Caco-2 (cell line): Measurements from ENCODE around the gene SLC2A13. TPM values are rescaled to one million over a fixed set of nuclear protein-coding genes. Genes with fewer than 3 reads are reported as not detected.

Source experiments
- BruUV-seq: library from RNA; stranded (reverse); fragments of 400-500 nt; replicated peaks from 2 replicates; lab custom pipeline; 2021; lab: Mats Ljungman, UMichigan
- CTCF ChIA-PET: fragments of 300-600 bp; sonication (Branson Sonifier 250); formaldehyde crosslinking; loops from one replicate; lab custom pipeline; 2022; ENCODE audit warnings: antibody characterized with exemption; lab: Charles Lee
- POLR2A ChIA-PET: fragments of 300-600 bp; sonication (Branson Sonifier 250); formaldehyde crosslinking; loops from one replicate; lab custom pipeline; 2022; ENCODE audit warnings: antibody characterized with exemption; lab: Charles Lee
- DNase-seq, 2 experiments: peaks; one replicate each; pipeline versions ENCODE4 v3.0.0 to v3.0.0-alpha.2; 2020 to 2022
- H3K27me3 ChIP-seq: replicated peaks from 2 replicates; pipeline ENCODE4 v1.6.0; 2011; ENCODE audit warnings: low read length; ENCODE audit not compliant: control insufficient read depth, insufficient read depth
- H3K36me3 ChIP-seq: 2 replicates; pipeline ENCODE4 v1.5.1; 2011; ENCODE audit warnings: low read length; ENCODE audit not compliant: control insufficient read depth, insufficient read depth
- H3K4me1 ChIP-seq: fragments of 250-450 bp; sonication (Bioruptor Pico); 2 replicates; pipeline ENCODE4 v1.5.1; 2020; ENCODE audit warnings: mild to moderate bottlenecking
- H3K4me3 ChIP-seq: 2 replicates; pipeline ENCODE4 v1.5.1; 2011; ENCODE audit warnings: low read depth, mild to moderate bottlenecking, control low read depth, low read length
- H3K9me3 ChIP-seq: fragments of 250-450 bp; sonication (Bioruptor Pico); 2 replicates; pipeline ENCODE4 v1.5.1; 2020; ENCODE audit warnings: mild to moderate bottlenecking, moderate library complexity
- H3K27ac Mint-ChIP-seq: one replicate; pipeline ENCODE4 v1.8.0; 2022; ENCODE audit warnings: mixed read lengths; ENCODE audit not compliant: unreplicated experiment
- H3K27me3 Mint-ChIP-seq: one replicate; pipeline ENCODE4 v1.8.0; 2022; ENCODE audit warnings: mixed read lengths; ENCODE audit not compliant: insufficient read depth, unreplicated experiment
- H3K36me3 Mint-ChIP-seq: one replicate; pipeline ENCODE4 v1.8.0; 2022; ENCODE audit warnings: mild to moderate bottlenecking, mixed read lengths; ENCODE audit not compliant: insufficient read depth, unreplicated experiment
- H3K4me1 Mint-ChIP-seq: one replicate; pipeline ENCODE4 v1.8.0; 2022; ENCODE audit warnings: low read depth, mixed read lengths; ENCODE audit not compliant: unreplicated experiment
- H3K4me3 Mint-ChIP-seq: one replicate; pipeline ENCODE4 v1.8.0; 2022; ENCODE audit warnings: mild to moderate bottlenecking, moderate library complexity, mixed read lengths; ENCODE audit not compliant: unreplicated experiment
- H3K9me3 Mint-ChIP-seq: one replicate; pipeline ENCODE4 v1.8.0; 2022; ENCODE audit warnings: mixed read lengths; ENCODE audit not compliant: unreplicated experiment
- CTCF ChIP-seq, 2 experiments: fragments of 200-600 bp in 1 of 2; IDR thresholded peaks; 1 replicate in 1 of 2; 2 replicates in 1 of 2; pipeline versions ENCODE4 v1.5.1 to v1.8.0; 2011 to 2022; ENCODE audit warnings: antibody characterized with exemption in 1 of 2, control low read depth in 1 of 2, inconsistent platforms in 1 of 2, low read depth in 1 of 2, low read length in 1 of 2, mild to moderate bottlenecking in 1 of 2, moderate library complexity in 1 of 2; ENCODE audit not compliant: insufficient read depth in 1 of 2, severe bottlenecking in 1 of 2, unreplicated experiment in 1 of 2
- intact Hi-C: fragments of 100-400 bp; cut with micrococcal nuclease; formaldehyde crosslinking; loops from one replicate; pipeline ENCODE4 v1.10.0; 2022; ENCODE audit not compliant: unreplicated experiment
- total RNA-seq: library from RNA; stranded (reverse); gene quantifications from 2 replicates; pipeline ENCODE4 v1.2.3, GENCODE V29; 2022

SLC2A13 gene
- total RNA-seq, 1 experiment from 2014 or later: 3.0 TPM

- H3K27me3 Mint-ChIP-seq: no peaks in the 10 kb centered on the region
- no peaks in the 10 kb centered on the region for H3K9me3 ChIP-seq
These were observed 170.6 kb downstream of the SLC2A13 start for GRCh38 chr12:39935275-39935674.

DNA sequence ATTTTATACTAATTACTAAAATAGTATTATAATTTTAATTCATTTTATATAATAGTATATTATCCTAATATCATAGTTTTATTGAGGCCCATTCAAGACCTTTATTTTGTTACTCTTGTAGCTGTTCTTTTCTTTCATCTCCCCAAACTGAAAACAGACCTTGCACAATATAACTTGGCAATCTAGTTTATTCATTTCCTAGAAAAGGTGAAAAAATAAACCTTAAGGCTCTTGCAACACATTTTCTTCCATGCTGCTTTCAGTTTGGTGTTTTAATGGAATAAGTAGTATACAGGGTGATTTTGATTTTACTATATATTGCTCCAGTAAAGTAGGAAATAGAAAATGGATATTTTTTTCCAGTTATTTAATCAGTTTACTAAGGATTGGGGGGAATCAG is 174.0 kb downstream of the SLC2A13 start:
- no peak for DNase-seq
- Histone ChIP-seq H3K9me3 (no peaks in the 10 kb centered on the region), H3K4me3 (no peak overlapping the region), H3K36me3 (no peaks in the 10 kb centered on the region), H3K27me3 (no peaks in the 10 kb centered on the region), H3K4me1 (no peaks in the 10 kb centered on the region)
- intact Hi-C loops: no loop called here
- Mint-ChIP-seq H3K36me3 (peaks cover 4% of the 10 kb centered on the region), H3K27me3 (no peaks in the 10 kb centered on the region), H3K4me1 (no peaks in the 10 kb centered on the region), H3K9me3 (no peaks in the 10 kb centered on the region), H3K27ac (no peak overlapping the region), H3K4me3 (no peak overlapping the region)
- ChIA-PET CTCF (no interaction called here), POLR2A (no interaction called here)
- no TSS peak for BruUV-seq
- no peak for TF ChIP-seq CTCF (IDR thresholded peaks at IDR 0.05; ENCODE audit: insufficient read depth in 1 of 2, low read depth in 1 of 2, low read length in 1 of 2, severe bottlenecking in 1 of 2, unreplicated experiment in 1 of 2)

More at GRCh38 chr12:39935275-39935674, 170.6 kb downstream of the SLC2A13 start:
- no peak for DNase-seq
- Mint-ChIP-seq H3K9me3 (no peaks in the 10 kb centered on the region), H3K27ac (no peak overlapping the region), H3K4me1 (no peaks in the 10 kb centered on the region), H3K36me3 (peaks cover 4% of the 10 kb centered on the region), H3K4me3 (no peak overlapping the region)
- POLR2A ChIA-PET: no interaction called here
- no TSS peak for BruUV-seq
- Histone ChIP-seq H3K27me3 (no peaks in the 10 kb centered on the region), H3K4me3 (no peak overlapping the region), H3K36me3 (no peaks in the 10 kb centered on the region), H3K4me1 (no peaks in the 10 kb centered on the region)
- intact Hi-C loops: no loop called here
- TF ChIP-seq CTCF (IDR thresholded peaks at IDR 0.05; ENCODE audit: insufficient read depth in 1 of 2, low read depth in 1 of 2, low read length in 1 of 2, severe bottlenecking in 1 of 2, unreplicated experiment in 1 of 2): no peak
- CTCF ChIA-PET: no interaction called here

- no TSS peak for BruUV-seq
- POLR2A ChIA-PET: no interaction called here
- no peak for TF ChIP-seq CTCF (IDR thresholded peaks at IDR 0.05; ENCODE audit: insufficient read depth in 1 of 2, low read depth in 1 of 2, low read length in 1 of 2, severe bottlenecking in 1 of 2, unreplicated experiment in 1 of 2)
- Histone ChIP-seq H3K9me3 (no peaks in the 10 kb centered on the region), H3K4me1 (no peaks in the 10 kb centered on the region), H3K27me3 (no peaks in the 10 kb centered on the region), H3K36me3 (no peaks in the 10 kb centered on the region), H3K4me3 (no peak overlapping the region)
- Mint-ChIP-seq H3K4me3 (no peak overlapping the region), H3K4me1 (no peaks in the 10 kb centered on the region), H3K36me3 (peaks cover 4% of the 10 kb centered on the region), H3K27ac (no peak overlapping the region), H3K9me3 (no peaks in the 10 kb centered on the region), H3K27me3 (no peaks in the 10 kb centered on the region)
- intact Hi-C loops: no loop called here
- CTCF ChIA-PET: no interaction called here
- no peak for DNase-seq
These were observed 174.7 kb downstream of the SLC2A13 start for GRCh38 chr12:39931231-39931630.
